Hepatocyte (in vitro differentiated cells): ENCODE data around the gene MEOX1.

Source experiments
- CTCF ChIP-seq: fragments of 200-600 bp; sonication (generic); IDR thresholded peaks from 2 replicates; pipeline ENCODE4 v1.5.1; 2016; ENCODE audit warnings: antibody characterized with exemption, mild to moderate bottlenecking; ENCODE audit not compliant: poor library complexity
- EZH2phosphoT487 ChIP-seq: fragments of 200-600 bp; sonication (generic); IDR thresholded peaks from one replicate; pipeline ENCODE4 v1.6.1; 2018; ENCODE audit warnings: antibody characterized with exemption, mild to moderate bottlenecking, low read depth, moderate library complexity; ENCODE audit not compliant: unreplicated experiment, severe bottlenecking

GRCh38 chr17:43652124-43652480, 9.6 kb downstream of the MEOX1 start:
- TF ChIP-seq CTCF: no peak
- TF ChIP-seq EZH2phosphoT487: no peak
